Osteoblast (primary cell): ENCODE measurements around the gene RPRD2. TPM values are rescaled to one million over a fixed set of nuclear protein-coding genes. Genes with fewer than 3 reads are reported as not detected.

Experiments
- DNase-seq: peaks from one replicate; pipeline ENCODE4 v3.0.0; 2011; ENCODE audit warnings: low spot score, mixed read lengths; ENCODE audit not compliant: insufficient read length; ENCODE audit errors: missing footprints
- H2AFZ ChIP-seq: 2 replicates; pipeline ENCODE4 v1.6.0; 2011; ENCODE audit warnings: mild to moderate bottlenecking, low read length
- H3K27ac ChIP-seq: 2 replicates; pipeline ENCODE4 v1.5.1; 2011; ENCODE audit warnings: mild to moderate bottlenecking, low read depth, low read length, moderate library complexity
- H3K27me3 ChIP-seq: 2 replicates; pipeline ENCODE4 v1.6.0; 2012; ENCODE audit warnings: mild to moderate bottlenecking, control low read depth, inconsistent platforms, low read length, moderate library complexity; ENCODE audit not compliant: insufficient read depth
- H3K36me3 ChIP-seq: 2 replicates; pipeline ENCODE4 v1.5.1; 2011; ENCODE audit warnings: mild to moderate bottlenecking, low read length, control low read depth, moderate library complexity; ENCODE audit not compliant: insufficient read depth
- H3K4me1 ChIP-seq: 2 replicates; pipeline ENCODE4 v1.5.1; 2011; ENCODE audit warnings: mild to moderate bottlenecking, low read length, control low read depth, moderate library complexity; ENCODE audit not compliant: insufficient read depth
- H3K4me2 ChIP-seq: 2 replicates; pipeline ENCODE4 v1.6.0; 2011; ENCODE audit warnings: mild to moderate bottlenecking, low read length; ENCODE audit not compliant: insufficient read depth
- H3K4me3 ChIP-seq: fragments of 200-600 bp; sonication (generic); 3 replicates; pipeline ENCODE4 v1.5.1; 2012; ENCODE audit warnings: mild to moderate bottlenecking, low read length, inconsistent platforms; ENCODE audit not compliant: insufficient read depth
- H3K79me2 ChIP-seq: 2 replicates; pipeline ENCODE4 v1.6.0; 2012; ENCODE audit warnings: mild to moderate bottlenecking, low read length, control low read depth, inconsistent platforms; ENCODE audit not compliant: insufficient read depth
- H3K9me3 ChIP-seq: 2 replicates; pipeline ENCODE4 v1.5.1; 2011; ENCODE audit warnings: low read depth, low read length, control low read depth
- H4K20me1 ChIP-seq: 2 replicates; pipeline ENCODE4 v1.6.0; 2012; ENCODE audit warnings: mild to moderate bottlenecking, low read length, control low read depth; ENCODE audit not compliant: insufficient read depth
- CTCF ChIP-seq: IDR thresholded peaks from 2 replicates; pipeline ENCODE4 v1.5.1; 2011; ENCODE audit warnings: mild to moderate bottlenecking, low read depth, low read length, moderate library complexity; ENCODE audit errors: extremely low read depth
- total RNA-seq: library from RNA; depleted of rRNA; stranded (reverse); fragments of >200 nt; gene quantifications from 2 replicates; pipeline ENCODE4 v1.2.3, GENCODE V29; 2012

The RPRD2 gene
- total RNA-seq, 1 donor = 12.3 TPM

- no peak for TF ChIP-seq CTCF
- no peak overlapping the region for H2AFZ ChIP-seq
- H3K9me3 ChIP-seq = no peaks in the 10 kb centered on the region
- H3K27me3 ChIP-seq = no peaks in the 10 kb centered on the region
- H4K20me1 ChIP-seq = no peaks in the 10 kb centered on the region
- H3K4me1 ChIP-seq = no peaks in the 10 kb centered on the region
- H3K4me3 ChIP-seq = no peak overlapping the region
- no peak overlapping the region for H3K27ac ChIP-seq
- H3K36me3 ChIP-seq = peaks cover 37% of the 10 kb centered on the region
- no peaks in the 10 kb centered on the region for H3K79me2 ChIP-seq
- no peak overlapping the region for H3K4me2 ChIP-seq
- no peak for DNase-seq
Measured at GRCh38 chr1:150498342-150498741, 134.4 kb downstream of the RPRD2 start.

- Histone ChIP-seq H3K36me3 (peaks cover 33% of the 10 kb centered on the region), H4K20me1 (no peaks in the 10 kb centered on the region), H2AFZ (no peak overlapping the region), H3K4me2 (no peak overlapping the region), H3K4me3 (no peak overlapping the region), H3K27ac (no peak overlapping the region), H3K4me1 (peaks cover 18% of the 10 kb centered on the region), H3K9me3 (no peaks in the 10 kb centered on the region), H3K79me2 (peaks cover 17% of the 10 kb centered on the region), H3K27me3 (no peaks in the 10 kb centered on the region)
- TF ChIP-seq CTCF = no peak
- peak; percentile 22 for DNase-seq
Measured at GRCh38 chr1:150505431-150505830, 141.5 kb downstream of the RPRD2 start.

GRCh38 chr1:150507912-150508864, 144.2 kb downstream of the RPRD2 start, which contains the start of gene ECM1:
ECM1 (plus strand) TSS chr1:150508109; CDS start chr1:150508210, 101 bp downstream.
- peak within 1 kb of the TSS; percentile 88 for H2AFZ ChIP-seq
- H4K20me1 ChIP-seq = no peaks in the 10 kb centered on the region
- H3K4me1 ChIP-seq = peaks cover 18% of the 10 kb centered on the region
- H3K27ac ChIP-seq = peak within 1 kb of the TSS; percentile 79
- peak within 1 kb of the TSS; percentile 98 for H3K4me2 ChIP-seq
- peak; percentile 98 for DNase-seq
- H3K9me3 ChIP-seq = no peaks in the 10 kb centered on the region
- peaks cover 55% of the 10 kb centered on the region for H3K36me3 ChIP-seq
- peaks cover 17% of the 10 kb centered on the region for H3K79me2 ChIP-seq
- no peak for TF ChIP-seq CTCF
- H3K27me3 ChIP-seq = no peaks in the 10 kb centered on the region
- H3K4me3 ChIP-seq = peak within 1 kb of the TSS; percentile 74

- peak overlapping the region; percentile 98 for H3K4me2 ChIP-seq
- H3K9me3 ChIP-seq = no peaks in the 10 kb centered on the region
Measured at GRCh38 chr1:150508982-150509381, 145.0 kb downstream of the RPRD2 start.

More at GRCh38 chr1:150508982-150509381, 145.0 kb downstream of the RPRD2 start:
- no peak for DNase-seq
- H3K4me3 ChIP-seq = peak overlapping the region; percentile 74
- no peaks in the 10 kb centered on the region for H4K20me1 ChIP-seq
- H2AFZ ChIP-seq = no peak overlapping the region
- no peaks in the 10 kb centered on the region for H3K27me3 ChIP-seq
- H3K79me2 ChIP-seq = peaks cover 17% of the 10 kb centered on the region
- H3K4me1 ChIP-seq = peaks cover 18% of the 10 kb centered on the region
- TF ChIP-seq CTCF = no peak
- H3K27ac ChIP-seq = peak overlapping the region; percentile 79
- peaks cover 53% of the 10 kb centered on the region for H3K36me3 ChIP-seq
